Adipose tissue (tissue), 3 donors: ENCODE measurements around the gene CD2BP2. TPM values are rescaled to one million over a fixed set of nuclear protein-coding genes. Genes with fewer than 3 reads are reported as not detected.
A peak's percentile ranks its signal among the peaks of the same experiment; 100 is the strongest.
"Not testable (repeated sequence)": the region's sequence is repeated elsewhere in the genome, so short reads cannot be mapped to it uniquely, and the experiment has no call there.

Experiments used
- H3K27ac ChIP-seq: one replicate; pipeline ENCODE4 v1.5.1; 2013; ENCODE audit warnings: low read depth, low read length
- WGBS, 3 donors: extraction: QIAGEN DNeasy Blood & Tissue Kit; methylation state at CpG; one replicate each; pipeline ENCODE4 v1.1.7; 2013; 5-methylcytosine and 5-hydroxymethylcytosine counted together
- polyA plus RNA-seq, 3 donors: library from polyadenylated mRNA; stranded (reverse); fragments of 200-250 nt; gene quantifications; one replicate each; pipeline ENCODE4 v1.2.3, GENCODE V29; 2013
- donor health status: healthy with polysubstance abuse.
- donor health status: Bipolar disorder and iron deficiency.
- donor health status: healthy.

CD2BP2 gene
- polyA plus RNA-seq, result 10 to 100 TPM; 27.0 to 41.5 (median 37.5) TPM

- WGBS, 3 donors, result 0 to 1% (median 0%) methylated on average over 45 of the region's 45 CpGs
- H3K27ac ChIP-seq, result peak within 1 kb of the TSS; percentile 96
Measured at GRCh38 chr16:30355144-30355953, at the start of gene CD2BP2. Gene CD2BP2, minus strand, starts transcription at chr16:30355308. Its CDS starts 627 bp downstream, at chr16:30354681.

GRCh38 chr16:30401768-30402425, 46.8 kb upstream of the CD2BP2 start:
- no peak overlapping the region for H3K27ac ChIP-seq
- WGBS, 3 donors, result 72 to 84% (median 80%) methylated on average over 8 of the region's 8 CpGs

GRCh38 chr16:30399435-30400186, 44.5 kb upstream of the CD2BP2 start:
- WGBS, 3 donors, result 12 to 17% (median 13%) methylated on average over 12 of the region's 12 CpGs
- no peak overlapping the region for H3K27ac ChIP-seq

GRCh38 chr16:30398661-30399434, 43.7 kb upstream of the CD2BP2 start:
- no peak overlapping the region for H3K27ac ChIP-seq
- 80 to 88% (median 83%) methylated on average over 23 of the region's 23 CpGs for WGBS, 3 donors

GRCh38 chr16:30397776-30398660, 42.9 kb upstream of the CD2BP2 start:
- H3K27ac ChIP-seq, result no peak overlapping the region
- WGBS, 3 donors, result 88 to 94% (median 88%) methylated on average over 41 to 42 of the region's 42 CpGs

- 52 to 81% (median 54%) methylated on average over 4 of the region's 4 CpGs for WGBS, 3 donors
Measured at GRCh38 chr16:30397056-30397455, 41.9 kb upstream of the CD2BP2 start.

GRCh38 chr16:30396627-30397026, 41.5 kb upstream of the CD2BP2 start:
- not testable (repeated sequence) for H3K27ac ChIP-seq
- WGBS, 3 donors, result 69 to 84% (median 84%) methylated on average over 4 of the region's 4 CpGs

More at GRCh38 chr16:30397056-30397455, 41.9 kb upstream of the CD2BP2 start:
- no peak overlapping the region for H3K27ac ChIP-seq

GRCh38 chr16:30395992-30396585, 41.0 kb upstream of the CD2BP2 start:
- no peak overlapping the region for H3K27ac ChIP-seq
- WGBS, 3 donors, result 9 to 17% (median 15%) methylated on average over 13 of the region's 13 CpGs

GRCh38 chr16:30395155-30395991, 40.3 kb upstream of the CD2BP2 start, which contains the start of gene ZNF48:
Gene ZNF48, plus strand, starts transcription at chr16:30395420. Its CDS starts 375 bp downstream, at chr16:30395795.
- 0% methylated on average over 67 to 103 of the region's 103 CpGs for WGBS, 3 donors
- H3K27ac ChIP-seq, result no peak within 1 kb of the TSS

GRCh38 chr16:30394592-30395154, 39.6 kb upstream of the CD2BP2 start:
- 6 to 12% (median 9%) methylated on average over 31 of the region's 31 CpGs for WGBS, 3 donors
- H3K27ac ChIP-seq, result no peak overlapping the region

GRCh38 chr16:30383521-30383920, 28.4 kb upstream of the CD2BP2 start:
- 29 to 49% (median 43%) methylated on average over 2 of the region's 2 CpGs for WGBS, 3 donors
- no peak overlapping the region for H3K27ac ChIP-seq

- no peak within 1 kb of the TSS for H3K27ac ChIP-seq
- 44 to 61% (median 47%) methylated on average over 12 of the region's 12 CpGs for WGBS, 3 donors
Measured at GRCh38 chr16:30382111-30382881, 27.2 kb upstream of the CD2BP2 start, which contains the start of gene SEPTIN1. Gene SEPTIN1, minus strand, starts transcription at chr16:30382561. Its CDS starts 19 bp downstream, at chr16:30382542.

- 76 to 83% (median 79%) methylated on average over 13 of the region's 13 CpGs for WGBS, 3 donors
- no peak overlapping the region for H3K27ac ChIP-seq
Measured at GRCh38 chr16:30381291-30382041, 26.4 kb upstream of the CD2BP2 start.

GRCh38 chr16:30380803-30381208, 25.7 kb upstream of the CD2BP2 start:
- WGBS, 3 donors, result 75 to 85% (median 82%) methylated on average over 6 of the region's 6 CpGs

More at GRCh38 chr16:30380803-30381208, 25.7 kb upstream of the CD2BP2 start:
- no peak overlapping the region for H3K27ac ChIP-seq
